Esophagus (tissue), 2 donors: ENCODE measurements around the gene CARD14. TPM values are rescaled to one million over a fixed set of nuclear protein-coding genes. Genes with fewer than 3 reads are reported as not detected.
A peak's percentile ranks its signal among the peaks of the same experiment; 100 is the strongest.
"Not testable (repeated sequence)": the region's sequence is repeated elsewhere in the genome, so short reads cannot be mapped to it uniquely, and the experiment has no call there.

ENCODE experiments used
- H3K27ac ChIP-seq, 2 donors: one replicate each; pipeline ENCODE4 v1.5.1; 2013; ENCODE audit warnings: low read depth in 2 of 2, mild to moderate bottlenecking in 2 of 2, inconsistent platforms in 1 of 2, low read length in 1 of 2, moderate library complexity in 1 of 2
- H3K27me3 ChIP-seq, 2 donors: one replicate each; pipeline ENCODE4 v1.6.1; 2013; ENCODE audit warnings: low read length in 2 of 2, control low read depth in 1 of 2, mild to moderate bottlenecking in 1 of 2; ENCODE audit not compliant: insufficient read depth in 2 of 2, control insufficient read depth in 1 of 2
- H3K36me3 ChIP-seq, 2 donors: one replicate each; pipeline ENCODE4 v1.6.1; 2013; ENCODE audit warnings: low read length in 1 of 2; ENCODE audit not compliant: control insufficient read depth in 2 of 2, insufficient read depth in 2 of 2
- H3K4me1 ChIP-seq, 2 donors: one replicate each; pipeline ENCODE4 v1.6.1; 2013; ENCODE audit warnings: low read length in 1 of 2; ENCODE audit not compliant: control insufficient read depth in 2 of 2, insufficient read depth in 2 of 2
- H3K4me3 ChIP-seq, 2 donors: one replicate each; pipeline ENCODE4 v1.5.1; 2013; ENCODE audit warnings: low read length in 2 of 2, mild to moderate bottlenecking in 2 of 2, low read depth in 1 of 2, moderate library complexity in 1 of 2
- H3K9me3 ChIP-seq, 2 donors: one replicate each; pipeline ENCODE4 v1.6.1; 2013; ENCODE audit warnings: mild to moderate bottlenecking in 2 of 2, low read depth in 1 of 2, low read length in 1 of 2, moderate library complexity in 1 of 2; ENCODE audit not compliant: control insufficient read depth in 2 of 2, insufficient read depth in 1 of 2
- WGBS, 2 donors: extraction: QIAGEN DNeasy Blood & Tissue Kit; methylation state at CpG; one replicate each; pipeline ENCODE4 v1.1.7; 2013; 5-methylcytosine and 5-hydroxymethylcytosine counted together
- polyA plus RNA-seq, 2 donors: library from polyadenylated mRNA; stranded (reverse); fragments of 200-250 nt; gene quantifications; one replicate each; pipeline ENCODE4 v1.2.3, GENCODE V29; 2013
- donor health status: healthy with polysubstance abuse.
- donor health status: Bipolar disorder and iron deficiency.

The CARD14 gene
- polyA plus RNA-seq, 2 donors = 25.7 to 28.0 TPM

DNA sequence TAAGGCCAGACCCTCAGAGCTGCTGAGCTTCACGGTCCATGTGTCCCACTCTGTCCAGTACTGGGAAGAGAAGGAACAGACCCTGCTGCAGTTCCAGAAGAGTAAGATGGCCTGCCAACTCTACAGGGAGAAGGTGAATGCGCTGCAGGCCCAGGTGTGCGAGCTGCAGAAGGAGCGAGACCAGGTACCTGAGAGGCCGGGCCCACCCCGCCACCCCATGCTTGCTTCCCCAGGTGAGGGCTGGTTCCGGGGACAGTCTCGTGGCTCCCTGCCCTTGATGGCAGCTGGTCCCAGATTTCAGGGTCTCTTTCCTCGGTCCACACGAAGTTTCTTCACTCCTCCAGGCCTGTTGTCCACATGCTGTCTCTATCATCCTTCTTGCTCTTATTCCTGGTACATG is 20.9 kb downstream of the CARD14 start:
- Histone ChIP-seq H3K27me3 (no peaks in the 10 kb centered on the region), H3K4me3 (no peak overlapping the region), H3K27ac (peak overlapping the region in 1 of 2 donors; percentile 98), H3K9me3 (no peaks in the 10 kb centered on the region), H3K4me1 (peaks cover 0 to 23% of the 10 kb centered on the region in 2 donors), H3K36me3 (peaks cover 0 to 13% of the 10 kb centered on the region in 2 donors)
- 95 to 96% methylated on average over 10 of the region's 10 CpGs for WGBS, 2 donors

DNA sequence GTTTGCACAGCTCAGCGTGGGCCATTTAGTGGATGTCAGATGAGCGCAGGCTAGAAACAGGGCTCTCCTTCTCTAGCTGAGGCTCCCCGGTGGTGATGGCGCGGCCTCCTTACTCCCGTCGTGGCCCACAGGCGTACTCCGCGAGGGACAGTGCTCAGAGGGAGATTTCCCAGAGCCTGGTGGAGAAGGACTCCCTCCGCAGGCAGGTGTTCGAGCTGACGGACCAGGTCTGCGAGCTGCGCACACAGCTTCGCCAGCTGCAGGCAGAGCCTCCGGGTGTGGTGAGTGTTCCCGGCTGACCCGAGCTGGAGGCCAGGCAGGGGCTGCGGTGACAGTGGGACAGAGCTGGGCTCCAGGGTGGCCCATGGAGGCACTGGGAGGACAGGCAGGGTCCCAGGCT is 21.4 kb downstream of the CARD14 start:
- Histone ChIP-seq H3K4me1 (peaks cover 0 to 23% of the 10 kb centered on the region in 2 donors), H3K36me3 (peaks cover 0 to 16% of the 10 kb centered on the region in 2 donors), H3K27ac (peak overlapping the region; percentile 85 to 98), H3K9me3 (no peaks in the 10 kb centered on the region), H3K27me3 (no peaks in the 10 kb centered on the region), H3K4me3 (no peak overlapping the region)
- WGBS, 2 donors = 80 to 86% methylated on average over 20 of the region's 20 CpGs

DNA sequence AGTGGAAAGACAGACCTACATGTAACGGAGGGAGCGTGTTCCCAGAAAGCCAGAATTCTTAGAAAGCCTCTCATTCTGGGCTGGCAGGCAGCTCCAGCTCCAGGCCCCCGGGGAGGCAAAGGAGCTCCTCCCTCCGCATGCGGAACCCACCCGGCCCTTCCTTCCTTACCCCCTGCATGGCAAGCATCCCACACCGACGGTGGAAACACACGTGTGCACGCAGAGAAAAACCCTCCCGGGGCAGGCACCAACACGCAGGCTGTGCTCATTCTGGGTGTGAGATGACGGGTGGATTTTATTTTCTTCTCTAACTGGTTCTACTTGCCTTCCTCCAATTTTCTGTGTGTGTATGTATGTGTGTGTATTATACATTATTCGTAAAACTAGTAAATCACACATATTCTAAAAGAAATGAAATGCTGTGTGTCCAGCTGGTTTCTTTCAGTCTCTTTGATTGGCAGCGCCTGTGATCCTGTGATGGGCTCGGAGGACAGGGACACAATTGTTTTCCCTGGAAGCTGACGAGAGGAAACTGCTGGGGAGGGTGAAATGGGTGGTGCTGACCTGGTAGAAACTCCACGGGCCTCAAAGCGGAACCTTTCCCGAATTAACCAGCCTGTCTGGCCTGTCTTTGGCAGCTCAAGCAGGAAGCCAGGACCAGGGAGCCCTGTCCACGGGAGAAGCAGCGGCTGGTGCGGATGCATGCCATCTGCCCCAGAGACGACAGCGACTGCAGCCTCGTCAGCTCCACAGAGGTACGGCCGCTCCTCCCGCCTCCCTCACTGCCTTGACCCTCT is 22.2 kb downstream of the CARD14 start:
- H3K27ac ChIP-seq = peak overlapping the region; percentile 85 to 98

DNA sequence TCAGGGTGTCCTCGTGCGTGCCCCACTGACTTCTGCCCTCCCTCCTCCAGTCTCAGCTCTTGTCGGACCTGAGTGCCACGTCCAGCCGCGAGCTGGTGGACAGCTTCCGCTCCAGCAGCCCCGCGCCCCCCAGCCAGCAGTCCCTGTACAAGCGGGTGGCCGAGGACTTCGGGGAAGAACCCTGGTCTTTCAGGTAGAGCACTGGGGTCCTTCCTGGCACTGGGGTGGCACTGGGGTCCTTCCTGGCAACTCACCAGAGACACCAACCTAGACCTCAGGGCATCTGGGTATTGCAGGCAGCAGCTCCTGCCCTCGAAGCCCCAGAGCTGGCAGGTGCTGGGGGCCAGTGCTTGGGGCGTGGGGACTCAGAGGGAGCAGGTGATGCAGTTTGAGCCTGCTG is 25.3 kb downstream of the CARD14 start:
- H3K36me3 ChIP-seq = peaks cover 0 to 13% of the 10 kb centered on the region in 2 donors
- no peak overlapping the region for H3K4me3 ChIP-seq
- H3K27me3 ChIP-seq = no peaks in the 10 kb centered on the region
- 84 to 88% methylated on average over 14 of the region's 14 CpGs for WGBS, 2 donors
- H3K4me1 ChIP-seq = peaks cover 0 to 9% of the 10 kb centered on the region in 2 donors
- H3K9me3 ChIP-seq = no peaks in the 10 kb centered on the region
- H3K27ac ChIP-seq = no peak overlapping the region

More for the DNA sequence above, 22.2 kb downstream of the CARD14 start:
- no peaks in the 10 kb centered on the region for H3K9me3 ChIP-seq
- no peaks in the 10 kb centered on the region for H3K27me3 ChIP-seq
- H3K4me3 ChIP-seq = peak overlapping the region in 1 of 2 donors; percentile 32
- peaks cover 0 to 16% of the 10 kb centered on the region in 2 donors for H3K36me3 ChIP-seq
- H3K4me1 ChIP-seq = peaks cover 0 to 22% of the 10 kb centered on the region in 2 donors
- 25 to 38% methylated on average over 29 of the region's 29 CpGs for WGBS, 2 donors

DNA sequence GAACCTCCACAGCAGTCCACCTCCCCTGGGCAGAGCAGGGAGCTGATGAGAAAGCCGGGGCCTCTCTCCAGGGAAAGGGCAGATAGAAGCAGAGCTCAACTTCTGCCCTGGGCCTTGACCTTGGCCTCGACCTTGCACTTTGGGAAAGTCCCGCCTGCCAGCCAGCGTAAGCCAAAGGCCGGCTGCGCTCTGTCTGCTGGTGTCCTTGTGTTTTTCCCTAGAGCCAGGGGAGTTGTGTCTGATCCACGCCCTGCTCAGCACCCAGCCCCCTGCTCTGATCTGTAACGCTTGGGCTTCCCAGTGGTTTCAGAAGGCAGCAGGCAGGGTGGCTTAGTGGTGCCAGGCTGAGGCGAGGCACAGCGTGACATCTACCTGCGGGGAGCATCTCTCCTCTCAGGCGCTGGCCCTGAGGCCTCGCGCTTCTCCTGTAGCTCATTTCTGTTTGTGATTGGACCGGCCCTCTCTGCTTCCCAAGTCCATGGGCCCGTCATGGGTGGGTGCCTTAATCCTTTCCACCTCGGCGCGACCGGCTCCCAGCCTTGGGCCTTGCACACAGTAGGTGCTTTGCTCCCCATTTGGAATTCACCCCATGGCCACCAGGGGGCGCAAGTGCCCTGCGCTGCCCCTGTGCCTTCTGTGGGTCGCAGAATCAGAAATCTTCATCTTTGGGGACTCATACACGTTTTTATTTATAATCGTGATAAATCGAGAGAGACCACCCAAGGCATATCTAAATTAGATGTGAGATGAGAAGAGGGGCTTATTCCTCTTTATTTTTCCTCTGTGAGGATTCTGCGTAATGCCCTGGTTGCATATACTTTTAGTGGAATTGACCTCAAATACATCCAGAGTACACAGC is 26.1 kb downstream of the CARD14 start:
- no peak overlapping the region for H3K4me3 ChIP-seq
- H3K9me3 ChIP-seq = no peaks in the 10 kb centered on the region
- peaks cover 0 to 9% of the 10 kb centered on the region in 2 donors for H3K4me1 ChIP-seq
- no peaks in the 10 kb centered on the region for H3K27me3 ChIP-seq
- peaks cover 0 to 10% of the 10 kb centered on the region in 2 donors for H3K36me3 ChIP-seq
- no peak overlapping the region for H3K27ac ChIP-seq
- WGBS, 2 donors = 65 to 66% methylated on average over 27 of the region's 27 CpGs

DNA sequence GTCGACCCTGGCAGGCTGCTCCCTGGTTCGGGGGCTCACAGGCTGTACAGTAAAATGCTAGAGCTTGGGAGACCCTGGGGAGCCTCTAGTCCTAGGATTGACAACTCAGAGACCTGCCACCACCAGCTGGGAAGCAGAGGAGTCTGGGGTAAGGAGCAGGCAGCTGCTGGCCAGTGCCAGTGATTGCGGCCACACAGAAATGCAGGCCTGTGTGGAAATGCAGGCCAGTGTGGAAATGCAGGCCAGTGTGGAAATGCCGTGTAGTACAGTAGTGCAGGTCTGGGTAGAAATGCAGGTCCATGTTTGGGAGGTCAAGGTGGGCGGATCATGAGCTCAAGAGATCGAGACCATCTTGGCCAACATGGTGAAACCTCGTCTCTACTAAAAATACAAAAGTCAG is 26.8 kb downstream of the CARD14 start:
- peaks cover 0 to 2% of the 10 kb centered on the region in 2 donors for H3K4me1 ChIP-seq

DNA sequence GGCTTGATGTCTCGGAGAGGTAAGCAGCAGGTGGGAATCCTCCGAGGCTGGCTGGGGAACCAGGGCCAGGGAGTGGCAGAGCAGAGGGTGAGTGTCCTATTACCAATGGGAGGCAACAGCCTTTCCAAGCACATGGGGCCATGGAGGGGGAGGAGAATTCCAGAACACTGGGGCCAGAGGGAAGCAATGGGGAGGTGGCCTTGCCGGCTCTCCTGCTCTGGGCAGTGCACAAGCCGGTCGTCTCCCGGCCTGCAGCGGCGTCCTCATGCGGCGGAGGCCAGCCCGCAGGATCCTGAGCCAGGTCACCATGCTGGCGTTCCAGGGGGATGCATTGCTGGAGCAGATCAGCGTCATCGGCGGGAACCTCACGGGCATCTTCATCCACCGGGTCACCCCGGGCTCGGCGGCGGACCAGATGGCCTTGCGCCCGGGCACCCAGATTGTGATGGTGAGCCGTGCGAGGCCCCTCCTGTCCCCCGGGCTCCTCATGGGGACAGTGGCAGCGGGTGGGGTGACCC is 28.4 kb downstream of the CARD14 start:
- H3K27ac ChIP-seq = no peak overlapping the region
- H3K4me1 ChIP-seq = no peaks in the 10 kb centered on the region
- H3K9me3 ChIP-seq = no peaks in the 10 kb centered on the region
- H3K36me3 ChIP-seq = peaks cover 0 to 21% of the 10 kb centered on the region in 2 donors
- no peaks in the 10 kb centered on the region for H3K27me3 ChIP-seq
- H3K4me3 ChIP-seq = no peak overlapping the region
- 74 to 81% methylated on average over 15 to 27 of the region's 27 CpGs for WGBS, 2 donors

More for the DNA sequence above, 26.8 kb downstream of the CARD14 start:
- no peaks in the 10 kb centered on the region for H3K27me3 ChIP-seq
- H3K9me3 ChIP-seq = no peaks in the 10 kb centered on the region
- peaks cover 0 to 13% of the 10 kb centered on the region in 2 donors for H3K36me3 ChIP-seq
- no peak overlapping the region for H3K4me3 ChIP-seq
- H3K27ac ChIP-seq = peak overlapping the region in 1 of 2 donors; percentile 6
- WGBS, 2 donors = 92 to 94% methylated on average over 7 of the region's 7 CpGs

DNA sequence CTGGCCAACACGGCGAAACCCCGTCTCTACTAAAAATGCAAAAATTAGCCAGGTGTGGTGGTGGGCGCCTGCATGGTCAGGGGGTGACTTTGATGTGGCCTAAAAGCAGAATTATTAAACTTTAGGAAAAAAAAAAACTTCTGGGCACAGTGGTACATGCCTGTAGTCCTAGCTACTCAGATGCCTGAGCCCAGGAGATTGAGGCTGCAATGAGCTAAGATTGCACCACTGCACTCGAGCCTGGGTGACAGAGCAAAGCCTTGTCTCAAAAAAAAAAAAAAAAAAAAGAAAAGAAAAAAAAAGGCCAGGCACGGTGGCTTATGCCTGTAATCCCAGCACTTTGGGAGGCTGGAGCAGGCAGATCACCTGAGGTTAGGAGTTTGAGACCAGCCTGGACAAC is 29.5 kb downstream of the CARD14 start:
- H3K4me3 ChIP-seq, H3K4me1 ChIP-seq, H3K9me3 ChIP-seq, H3K27me3 ChIP-seq, H3K27ac ChIP-seq: not testable (repeated sequence)
- peaks cover 0 to 27% of the 10 kb centered on the region in 2 donors for H3K36me3 ChIP-seq
- WGBS, 2 donors = 65 to 68% methylated on average over 6 of the region's 6 CpGs

DNA sequence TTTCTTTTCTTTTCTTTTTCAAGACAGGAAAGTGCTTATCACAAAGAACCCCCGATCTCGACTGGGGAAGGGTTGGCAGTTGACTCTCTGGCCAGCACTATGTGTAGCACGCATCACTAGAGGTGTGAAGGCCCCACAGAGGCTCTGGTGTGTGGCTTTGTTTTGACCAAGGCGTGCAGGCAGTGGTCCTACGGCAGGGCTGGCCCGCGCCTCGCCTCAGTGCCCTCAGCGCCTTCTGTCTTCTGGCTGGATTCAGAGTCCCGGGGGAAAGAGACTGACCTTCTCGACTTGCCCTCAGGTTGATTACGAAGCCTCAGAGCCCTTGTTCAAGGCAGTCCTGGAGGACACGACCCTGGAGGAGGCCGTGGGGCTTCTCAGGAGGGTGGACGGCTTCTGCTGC is 31.6 kb downstream of the CARD14 start:
- 88% methylated on average over 15 of the region's 15 CpGs for WGBS, 2 donors
- H3K4me3 ChIP-seq = no peak overlapping the region
- H3K27me3 ChIP-seq = no peaks in the 10 kb centered on the region
- H3K9me3 ChIP-seq = no peaks in the 10 kb centered on the region
- no peak overlapping the region for H3K27ac ChIP-seq
- peaks cover 0 to 31% of the 10 kb centered on the region in 2 donors for H3K36me3 ChIP-seq
- no peaks in the 10 kb centered on the region for H3K4me1 ChIP-seq
